Fibroblast of skin of right quadriceps (primary cell): Measurements from ENCODE around the gene STX18.

Source experiments
- DNase-seq: peaks from one replicate; pipeline ENCODE4 v3.0.0-alpha.2; 2013

Gene STX18

GRCh38 chr4:4374388-4375098, 167.3 kb downstream of the STX18 start:
- no peak for DNase-seq
